ENCODE measurements around the gene PAK5.

GRCh38 chr20:9583151-9583550, 255.7 kb downstream of the PAK5 start:
- TF ChIP-seq, protein P1, sequence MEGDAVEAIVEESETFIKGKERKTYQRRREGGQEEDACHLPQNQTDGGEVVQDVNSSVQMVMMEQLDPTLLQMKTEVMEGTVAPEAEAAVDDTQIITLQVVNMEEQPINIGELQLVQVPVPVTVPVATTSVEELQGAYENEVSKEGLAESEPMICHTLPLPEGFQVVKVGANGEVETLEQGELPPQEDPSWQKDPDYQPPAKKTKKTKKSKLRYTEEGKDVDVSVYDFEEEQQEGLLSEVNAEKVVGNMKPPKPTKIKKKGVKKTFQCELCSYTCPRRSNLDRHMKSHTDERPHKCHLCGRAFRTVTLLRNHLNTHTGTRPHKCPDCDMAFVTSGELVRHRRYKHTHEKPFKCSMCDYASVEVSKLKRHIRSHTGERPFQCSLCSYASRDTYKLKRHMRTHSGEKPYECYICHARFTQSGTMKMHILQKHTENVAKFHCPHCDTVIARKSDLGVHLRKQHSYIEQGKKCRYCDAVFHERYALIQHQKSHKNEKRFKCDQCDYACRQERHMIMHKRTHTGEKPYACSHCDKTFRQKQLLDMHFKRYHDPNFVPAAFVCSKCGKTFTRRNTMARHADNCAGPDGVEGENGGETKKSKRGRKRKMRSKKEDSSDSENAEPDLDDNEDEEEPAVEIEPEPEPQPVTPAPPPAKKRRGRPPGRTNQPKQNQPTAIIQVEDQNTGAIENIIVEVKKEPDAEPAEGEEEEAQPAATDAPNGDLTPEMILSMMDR (IDR thresholded peaks at IDR 0.05), result no peak
- no peak for TF ChIP-seq POLR2A (IDR thresholded peaks at IDR 0.05)
- TF ChIP-seq EP300 (IDR thresholded peaks at IDR 0.05), result no peak
- no peak for TF ChIP-seq POLR2AphosphoS5 (IDR thresholded peaks at IDR 0.05)
